ENCODE results near the gene UCN2. TPM values are rescaled to one million over a fixed set of nuclear protein-coding genes. Genes with fewer than 3 reads are reported as not detected.

UCN2 gene
- total and polyA plus RNA-seq, 9 of the 15 experiments (the other 6 are each of a cell fraction or from before 2014, with no cell fraction given): 0.08 to 0.11 TPM; not detected in 7

- TF ChIP-seq ZBTB40 (IDR thresholded peaks at IDR 0.05) (no peak), ZBTB40 (CRISPR knock-in tag; IDR thresholded peaks at IDR 0.05) (no peak), PCBP1 (IDR thresholded peaks at IDR 0.05; ENCODE audit: low read depth, low read length, poor library complexity, severe bottlenecking) (no peak), NEUROD1 (IDR thresholded peaks at IDR 0.05; ENCODE audit: borderline replicate concordance, low read depth, low read length, partially characterized antibody) (no peak), MEF2D (tag; conservative IDR thresholded peaks at IDR 0.05; ENCODE audit: low read depth) (no peak), CC2D1A (IDR thresholded peaks at IDR 0.05) (no peak), ARNT (IDR thresholded peaks at IDR 0.05) (no peak), WHSC1 (IDR thresholded peaks at IDR 0.05; ENCODE audit: low read length) (no peak), EGR1 (conservative IDR thresholded peaks at IDR 0.05) (no peak), JUNB (CRISPR knock-in tag; conservative IDR thresholded peaks at IDR 0.05) (no peak), SMAD1 (IDR thresholded peaks at IDR 0.05; ENCODE audit: low read depth, low read length, partially characterized antibody) (no peak), SNRNP70 (optimal IDR thresholded peaks at IDR 0.05; ENCODE audit: low read depth, low read length) (no peak)
- TF ChIP-seq, protein P1, sequence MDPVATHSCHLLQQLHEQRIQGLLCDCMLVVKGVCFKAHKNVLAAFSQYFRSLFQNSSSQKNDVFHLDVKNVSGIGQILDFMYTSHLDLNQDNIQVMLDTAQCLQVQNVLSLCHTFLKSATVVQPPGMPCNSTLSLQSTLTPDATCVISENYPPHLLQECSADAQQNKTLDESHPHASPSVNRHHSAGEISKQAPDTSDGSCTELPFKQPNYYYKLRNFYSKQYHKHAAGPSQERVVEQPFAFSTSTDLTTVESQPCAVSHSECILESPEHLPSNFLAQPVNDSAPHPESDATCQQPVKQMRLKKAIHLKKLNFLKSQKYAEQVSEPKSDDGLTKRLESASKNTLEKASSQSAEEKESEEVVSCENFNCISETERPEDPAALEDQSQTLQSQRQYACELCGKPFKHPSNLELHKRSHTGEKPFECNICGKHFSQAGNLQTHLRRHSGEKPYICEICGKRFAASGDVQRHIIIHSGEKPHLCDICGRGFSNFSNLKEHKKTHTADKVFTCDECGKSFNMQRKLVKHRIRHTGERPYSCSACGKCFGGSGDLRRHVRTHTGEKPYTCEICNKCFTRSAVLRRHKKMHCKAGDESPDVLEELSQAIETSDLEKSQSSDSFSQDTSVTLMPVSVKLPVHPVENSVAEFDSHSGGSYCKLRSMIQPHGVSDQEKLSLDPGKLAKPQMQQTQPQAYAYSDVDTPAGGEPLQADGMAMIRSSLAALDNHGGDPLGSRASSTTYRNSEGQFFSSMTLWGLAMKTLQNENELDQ (CRISPR knock-in tag; IDR thresholded peaks at IDR 0.05; ENCODE audit: borderline replicate concordance): no peak
These were observed 24.1 kb upstream of the UCN2 start (continued) for GRCh38 chr3:48587686-48588085.

All from K562 (cell line).